HepG2 (cell line): Measurements from ENCODE around the gene RRP36. TPM values are rescaled to one million over a fixed set of nuclear protein-coding genes. Genes with fewer than 3 reads are reported as not detected.

Experiments used
- MZF1 ChIP-seq: sonication (generic); formaldehyde crosslinking; IDR thresholded peaks from 2 replicates; pipeline ENCODE4 v1.8.1; 2023; ENCODE audit warnings: mild to moderate bottlenecking, missing genetic modification reagents, borderline replicate concordance
- RBAK ChIP-seq: sonication (generic); formaldehyde crosslinking; IDR thresholded peaks from 2 replicates; pipeline ENCODE4 v1.5.1; 2020; ENCODE audit warnings: mild to moderate bottlenecking, missing genetic modification reagents
- RFXANK ChIP-seq: IDR thresholded peaks from 2 replicates; pipeline ENCODE4 v1.6.1; 2016
- SIN3A ChIP-seq: IDR thresholded peaks from 2 replicates; pipeline ENCODE4 v1.6.1; 2011; ENCODE audit warnings: low read depth, mild to moderate bottlenecking, control low read depth, low read length, borderline replicate concordance
- SNAI1 ChIP-seq: sonication (generic); formaldehyde crosslinking; IDR thresholded peaks from 2 replicates; pipeline ENCODE4 v1.5.0; 2020; ENCODE audit warnings: mild to moderate bottlenecking, missing genetic modification reagents, borderline replicate concordance
- SOX6 ChIP-seq, 2 experiments: fragments of 450-650 bp in 1 of 2; sonication (generic) in 1 of 2; formaldehyde crosslinking in 1 of 2; IDR thresholded peaks; 2 replicates each; pipeline versions ENCODE4 v1.4.0 to v1.6.1; 2017 to 2020; ENCODE audit warnings: antibody characterized with exemption in 1 of 2, mild to moderate bottlenecking in 1 of 2, missing genetic modification reagents in 1 of 2
- STAG1 ChIP-seq: sonication (generic); formaldehyde crosslinking; IDR thresholded peaks from 2 replicates; pipeline ENCODE4 v1.4.0; 2020; ENCODE audit warnings: missing genetic modification reagents
- SUZ12 ChIP-seq: fragments of 150-350 bp; IDR thresholded peaks from 2 replicates; pipeline ENCODE4 v1.6.1; 2014; ENCODE audit warnings: low read depth, low read length
- ZFP36L2 ChIP-seq: sonication (generic); formaldehyde crosslinking; IDR thresholded peaks from 2 replicates; pipeline ENCODE4 v1.4.0; 2020; ENCODE audit warnings: missing genetic modification reagents
- ZNF329 ChIP-seq: sonication (generic); formaldehyde crosslinking; IDR thresholded peaks from 2 replicates; pipeline ENCODE4 v1.9.0; 2021; ENCODE audit warnings: low read depth, mild to moderate bottlenecking, missing genetic modification reagents
- ZNF441 ChIP-seq: sonication (generic); formaldehyde crosslinking; IDR thresholded peaks from 2 replicates; pipeline ENCODE4 v1.7.0; 2021; ENCODE audit warnings: missing genetic modification reagents, borderline replicate concordance
- ZNF746 ChIP-seq: sonication (generic); formaldehyde crosslinking; IDR thresholded peaks from 2 replicates; pipeline ENCODE4 v1.8.0; 2022; ENCODE audit warnings: mild to moderate bottlenecking, missing genetic modification reagents
- ZSCAN21 ChIP-seq: sonication (generic); formaldehyde crosslinking; IDR thresholded peaks from 2 replicates; pipeline ENCODE4 v1.8.0; 2022; ENCODE audit warnings: mild to moderate bottlenecking, missing genetic modification reagents, moderate library complexity, borderline replicate concordance
- polyA plus RNA-seq, 8 experiments: library from polyadenylated mRNA; depleted of rRNA in 3 of 8; stranded (reverse) in 7 of 8; unstranded in 1 of 8; fragments of >200 nt; fragmentation: Illumina TruSeq in 4 of 8; extraction: Trizol in 4 of 8; gene quantifications; 2 replicates each; pipeline versions ENCODE4 v1.2.1 to v1.2.3, GENCODE V29; 2011 to 2016; ENCODE audit warnings: low read depth in 4 of 8, missing spikeins in 1 of 8, mixed read lengths in 1 of 8; ENCODE audit not compliant: insufficient read depth in 1 of 8
- total RNA-seq, 5 experiments: library from RNA; depleted of rRNA; stranded (reverse); fragments of >200 nt; fragmentation: Illumina TruSeq; extraction: Trizol; gene quantifications; 2 replicates each; pipeline ENCODE4 v1.2.3, GENCODE V29; 2016; ENCODE audit warnings: low read depth in 1 of 5
- TF ChIP-seq, protein P1 (sequence below): sonication (generic); formaldehyde crosslinking; IDR thresholded peaks from 2 replicates; pipeline ENCODE4 v1.5.1; 2020; ENCODE audit warnings: mild to moderate bottlenecking, missing genetic modification reagents
- TF ChIP-seq, protein P2 (sequence below): sonication (generic); formaldehyde crosslinking; IDR thresholded peaks from 2 replicates; pipeline ENCODE4 v1.4.0; 2020; ENCODE audit warnings: missing genetic modification reagents; ENCODE audit errors: not compliant biosample characterization
- TF ChIP-seq, protein P3 (sequence below): sonication (generic); formaldehyde crosslinking; IDR thresholded peaks from 2 replicates; pipeline ENCODE4 v1.8.1; 2023; ENCODE audit warnings: mild to moderate bottlenecking, moderate library complexity, missing genetic modification reagents
- TF ChIP-seq, protein P4 (sequence below): sonication (generic); formaldehyde crosslinking; IDR thresholded peaks from 2 replicates; pipeline ENCODE4 v1.4.0; 2020; ENCODE audit warnings: missing genetic modification reagents

RRP36 gene
- total and polyA plus RNA-seq, 2 of the 13 experiments (the other 11 are each of a cell fraction or from before 2014, with no cell fraction given) = 29.5 to 144 TPM

DNA sequence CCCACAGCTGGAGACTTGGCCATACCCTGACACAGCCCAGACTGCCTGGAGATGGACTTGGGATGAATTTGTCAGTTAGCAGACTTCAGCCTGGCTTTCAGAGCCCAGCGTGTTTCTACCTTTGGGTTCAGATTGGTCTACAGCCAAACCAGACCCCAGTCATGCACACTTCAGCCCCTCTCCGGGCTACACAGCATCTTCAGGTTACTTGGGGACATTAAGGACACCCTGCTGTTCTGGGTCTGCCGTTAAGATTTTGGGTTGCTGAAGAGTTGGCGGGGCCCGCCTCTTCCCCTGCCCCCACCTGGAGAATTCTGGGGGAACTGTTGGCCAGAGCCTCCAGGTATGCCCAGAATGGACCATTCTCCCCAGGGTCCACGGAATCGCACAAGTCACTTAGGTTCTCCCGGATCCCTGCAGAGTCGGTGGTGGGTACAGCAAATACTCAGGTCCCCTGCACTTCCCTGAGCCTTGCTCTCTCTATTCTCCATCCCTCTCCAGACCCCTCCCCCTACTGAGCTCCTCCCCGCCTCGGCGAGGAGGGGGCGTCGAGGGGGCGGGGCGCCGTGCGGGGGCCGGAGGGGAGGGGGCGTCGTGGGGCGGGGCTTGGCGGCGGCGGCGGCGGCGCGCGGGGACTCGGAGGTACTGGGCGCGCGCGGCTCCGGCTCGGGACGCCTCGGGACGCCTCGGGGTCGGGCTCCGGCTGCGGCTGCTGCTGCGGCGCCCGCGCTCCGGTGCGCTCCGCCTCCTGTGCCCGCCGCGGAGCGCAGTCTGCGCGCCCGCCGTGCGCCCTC, 54.4 kb downstream of the RRP36 start, which contains the start of gene PTK7 (continued):
- TF ChIP-seq, protein P1, sequence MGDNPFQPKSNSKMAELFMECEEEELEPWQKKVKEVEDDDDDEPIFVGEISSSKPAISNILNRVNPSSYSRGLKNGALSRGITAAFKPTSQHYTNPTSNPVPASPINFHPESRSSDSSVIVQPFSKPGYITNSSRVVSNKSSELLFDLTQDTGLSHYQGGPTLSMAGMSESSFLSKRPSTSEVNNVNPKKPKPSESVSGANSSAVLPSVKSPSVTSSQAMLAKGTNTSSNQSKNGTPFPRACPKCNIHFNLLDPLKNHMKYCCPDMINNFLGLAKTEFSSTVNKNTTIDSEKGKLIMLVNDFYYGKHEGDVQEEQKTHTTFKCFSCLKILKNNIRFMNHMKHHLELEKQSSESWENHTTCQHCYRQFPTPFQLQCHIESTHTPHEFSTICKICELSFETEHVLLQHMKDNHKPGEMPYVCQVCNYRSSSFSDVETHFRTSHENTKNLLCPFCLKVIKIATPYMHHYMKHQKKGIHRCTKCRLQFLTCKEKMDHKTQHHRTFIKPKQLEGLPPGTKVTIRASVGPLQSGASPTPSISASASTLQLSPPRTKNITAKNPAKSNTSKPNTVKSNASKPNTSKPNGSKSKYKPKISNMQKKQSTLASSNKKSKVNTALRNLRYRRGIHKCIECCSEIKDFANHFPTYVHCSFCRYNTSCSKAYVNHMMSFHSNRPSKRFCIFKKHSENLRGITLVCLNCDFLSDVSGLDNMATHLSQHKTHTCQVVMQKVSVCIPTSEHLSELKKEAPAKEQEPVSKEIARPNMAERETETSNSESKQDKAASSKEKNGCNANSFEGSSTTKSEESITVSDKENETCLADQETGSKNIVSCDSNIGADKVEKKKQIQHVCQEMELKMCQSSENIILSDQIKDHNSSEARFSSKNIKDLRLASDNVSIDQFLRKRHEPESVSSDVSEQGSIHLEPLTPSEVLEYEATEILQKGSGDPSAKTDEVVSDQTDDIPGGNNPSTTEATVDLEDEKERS = no peak
- no peak for TF ChIP-seq STAG1
- no peak for TF ChIP-seq SOX6 (IDR thresholded peaks at IDR 0.05)
- no peak for TF ChIP-seq SOX6 (CRISPR knock-in tag; IDR thresholded peaks at IDR 0.05)
- TF ChIP-seq, protein P2, sequence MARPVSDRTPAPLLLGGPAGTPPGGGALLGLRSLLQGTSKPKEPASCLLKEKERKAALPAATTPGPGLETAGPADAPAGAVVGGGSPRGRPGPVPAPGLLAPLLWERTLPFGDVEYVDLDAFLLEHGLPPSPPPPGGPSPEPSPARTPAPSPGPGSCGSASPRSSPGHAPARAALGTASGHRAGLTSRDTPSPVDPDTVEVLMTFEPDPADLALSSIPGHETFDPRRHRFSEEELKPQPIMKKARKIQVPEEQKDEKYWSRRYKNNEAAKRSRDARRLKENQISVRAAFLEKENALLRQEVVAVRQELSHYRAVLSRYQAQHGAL = no peak
- peak; percentile 66; the same call in 1 of the 2 replicates for TF ChIP-seq ZSCAN21 (CRISPR knock-in tag)
- TF ChIP-seq RFXANK (CRISPR knock-in tag) = no peak
- TF ChIP-seq MZF1 = no peak
- 0 out of 2 replicates have a peak, but pooled peaks have one; percentile 8 for TF ChIP-seq SNAI1
- no peak for TF ChIP-seq SUZ12
- TF ChIP-seq, protein P3, sequence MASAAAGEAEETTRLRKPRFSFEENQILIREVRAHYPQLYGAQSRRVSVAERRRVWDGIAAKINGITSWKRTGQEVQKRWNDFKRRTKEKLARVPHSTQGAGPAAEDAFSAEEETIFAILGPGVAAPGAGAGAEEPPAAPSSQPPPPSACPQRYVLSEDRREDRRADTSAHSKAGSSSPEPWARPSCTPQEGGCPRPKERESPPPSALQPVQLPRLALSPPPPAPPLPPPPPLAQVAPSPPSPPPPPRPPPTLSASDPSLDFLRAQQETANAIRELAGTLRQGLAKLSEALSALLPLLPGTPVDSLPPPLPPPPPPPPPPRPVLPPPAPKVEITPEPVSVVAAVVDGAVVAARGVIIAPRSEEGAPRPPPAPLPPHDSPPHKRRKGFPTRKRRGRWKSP (CRISPR knock-in tag) = no peak
- TF ChIP-seq SIN3A = no peak
- TF ChIP-seq ZFP36L2 (CRISPR knock-in tag) = no peak
- TF ChIP-seq ZNF441 (CRISPR knock-in tag) = no peak; the same call in 1 of the 2 replicates
- TF ChIP-seq ZNF329 (CRISPR knock-in tag) = no peak
- TF ChIP-seq ZNF746 = 0 out of 2 replicates have a peak, but pooled peaks have one; percentile 18
- TF ChIP-seq, protein P4, sequence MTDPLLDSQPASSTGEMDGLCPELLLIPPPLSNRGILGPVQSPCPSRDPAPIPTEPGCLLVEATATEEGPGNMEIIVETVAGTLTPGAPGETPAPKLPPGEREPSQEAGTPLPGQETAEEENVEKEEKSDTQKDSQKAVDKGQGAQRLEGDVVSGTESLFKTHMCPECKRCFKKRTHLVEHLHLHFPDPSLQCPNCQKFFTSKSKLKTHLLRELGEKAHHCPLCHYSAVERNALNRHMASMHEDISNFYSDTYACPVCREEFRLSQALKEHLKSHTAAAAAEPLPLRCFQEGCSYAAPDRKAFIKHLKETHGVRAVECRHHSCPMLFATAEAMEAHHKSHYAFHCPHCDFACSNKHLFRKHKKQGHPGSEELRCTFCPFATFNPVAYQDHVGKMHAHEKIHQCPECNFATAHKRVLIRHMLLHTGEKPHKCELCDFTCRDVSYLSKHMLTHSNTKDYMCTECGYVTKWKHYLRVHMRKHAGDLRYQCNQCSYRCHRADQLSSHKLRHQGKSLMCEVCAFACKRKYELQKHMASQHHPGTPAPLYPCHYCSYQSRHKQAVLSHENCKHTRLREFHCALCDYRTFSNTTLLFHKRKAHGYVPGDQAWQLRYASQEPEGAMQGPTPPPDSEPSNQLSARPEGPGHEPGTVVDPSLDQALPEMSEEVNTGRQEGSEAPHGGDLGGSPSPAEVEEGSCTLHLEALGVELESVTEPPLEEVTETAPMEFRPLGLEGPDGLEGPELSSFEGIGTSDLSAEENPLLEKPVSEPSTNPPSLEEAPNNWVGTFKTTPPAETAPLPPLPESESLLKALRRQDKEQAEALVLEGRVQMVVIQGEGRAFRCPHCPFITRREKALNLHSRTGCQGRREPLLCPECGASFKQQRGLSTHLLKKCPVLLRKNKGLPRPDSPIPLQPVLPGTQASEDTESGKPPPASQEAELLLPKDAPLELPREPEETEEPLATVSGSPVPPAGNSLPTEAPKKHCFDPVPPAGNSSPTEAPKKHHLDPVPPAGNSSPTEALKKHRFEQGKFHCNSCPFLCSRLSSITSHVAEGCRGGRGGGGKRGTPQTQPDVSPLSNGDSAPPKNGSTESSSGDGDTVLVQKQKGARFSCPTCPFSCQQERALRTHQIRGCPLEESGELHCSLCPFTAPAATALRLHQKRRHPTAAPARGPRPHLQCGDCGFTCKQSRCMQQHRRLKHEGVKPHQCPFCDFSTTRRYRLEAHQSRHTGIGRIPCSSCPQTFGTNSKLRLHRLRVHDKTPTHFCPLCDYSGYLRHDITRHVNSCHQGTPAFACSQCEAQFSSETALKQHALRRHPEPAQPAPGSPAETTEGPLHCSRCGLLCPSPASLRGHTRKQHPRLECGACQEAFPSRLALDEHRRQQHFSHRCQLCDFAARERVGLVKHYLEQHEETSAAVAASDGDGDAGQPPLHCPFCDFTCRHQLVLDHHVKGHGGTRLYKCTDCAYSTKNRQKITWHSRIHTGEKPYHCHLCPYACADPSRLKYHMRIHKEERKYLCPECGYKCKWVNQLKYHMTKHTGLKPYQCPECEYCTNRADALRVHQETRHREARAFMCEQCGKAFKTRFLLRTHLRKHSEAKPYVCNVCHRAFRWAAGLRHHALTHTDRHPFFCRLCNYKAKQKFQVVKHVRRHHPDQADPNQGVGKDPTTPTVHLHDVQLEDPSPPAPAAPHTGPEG (CRISPR knock-in tag) = no peak
- no peak for TF ChIP-seq RBAK
